SJSA1 (cell line): ENCODE data around the gene ZNF592. TPM values are rescaled to one million over a fixed set of nuclear protein-coding genes. Genes with fewer than 3 reads are reported as not detected.

Experiments
- DNase-seq, 2 experiments: peaks; one replicate each; pipeline ENCODE4 v3.0.0-alpha.2; 2015 to 2020; ENCODE audit warnings: low spot score in 2 of 2, low read depth in 1 of 2
- H3K27ac ChIP-seq: fragments of 250-450 bp; sonication (Bioruptor Pico); 2 replicates; pipeline ENCODE4 v1.5.1; 2020; ENCODE audit warnings: mild to moderate bottlenecking, moderate library complexity
- H3K27me3 ChIP-seq: fragments of 250-450 bp; sonication (Bioruptor Pico); replicated peaks from 2 replicates; pipeline ENCODE4 v1.5.1; 2020; ENCODE audit warnings: mild to moderate bottlenecking, moderate library complexity
- H3K36me3 ChIP-seq: fragments of 250-450 bp; sonication (Bioruptor Pico); 2 replicates; pipeline ENCODE4 v1.5.1; 2020; ENCODE audit warnings: mild to moderate bottlenecking
- H3K4me1 ChIP-seq: fragments of 250-450 bp; sonication (Bioruptor Pico); replicated peaks from 2 replicates; pipeline ENCODE4 v1.6.1; 2021; ENCODE audit warnings: mild to moderate bottlenecking
- H3K4me3 ChIP-seq: fragments of 250-450 bp; sonication (Bioruptor Pico); 2 replicates; pipeline ENCODE4 v1.5.1; 2020; ENCODE audit warnings: mild to moderate bottlenecking
- H3K9me3 ChIP-seq: fragments of 250-450 bp; sonication (Bioruptor Pico); replicated peaks from 2 replicates; pipeline ENCODE4 v1.5.1; 2020; ENCODE audit warnings: mild to moderate bottlenecking
- total RNA-seq: library from RNA; depleted of rRNA; stranded (reverse); fragments of >200 nt; shearing (Covaris generic); gene quantifications from 2 replicates; pipeline ENCODE4 v1.2.3, GENCODE V29; 2014; rRNA removed

Gene ZNF592
- total RNA-seq = 7.9 and 10.4 TPM in 2 replicates

GRCh38 chr15:84748274-84749110, at the start of gene ZNF592:
TSS of gene ZNF592 (plus strand) at chr15:84748592. CDS start at chr15:84782676, 34,084 bp downstream.
- Histone ChIP-seq H3K9me3 (no peaks in the 10 kb centered on the region), H3K27me3 (no peaks in the 10 kb centered on the region), H3K4me3 (peak within 1 kb of the TSS; percentile 95), H3K36me3 (peaks cover 8% of the 10 kb centered on the region), H3K27ac (peak within 1 kb of the TSS; percentile 80), H3K4me1 (peaks cover 22% of the 10 kb centered on the region)
- DNase-seq = peak in 1 of 2 experiments; percentile 81

GRCh38 chr15:84699538-84700191, 48.7 kb upstream of the ZNF592 start:
- Histone ChIP-seq H3K4me3 (no peak overlapping the region), H3K4me1 (no peaks in the 10 kb centered on the region), H3K36me3 (peaks cover 16% of the 10 kb centered on the region; the same call in 1 of the 2 replicates), H3K27me3 (no peaks in the 10 kb centered on the region), H3K27ac (no peak overlapping the region), H3K9me3 (no peaks in the 10 kb centered on the region)
- DNase-seq = no peak

- Histone ChIP-seq H3K27ac (no peak overlapping the region), H3K4me1 (no peaks in the 10 kb centered on the region), H3K36me3 (peaks cover 25% of the 10 kb centered on the region), H3K4me3 (no peak overlapping the region), H3K9me3 (no peaks in the 10 kb centered on the region), H3K27me3 (no peaks in the 10 kb centered on the region)
- no peak for DNase-seq
Observed at GRCh38 chr15:84702961-84703482, 45.4 kb upstream of the ZNF592 start.

DNA sequence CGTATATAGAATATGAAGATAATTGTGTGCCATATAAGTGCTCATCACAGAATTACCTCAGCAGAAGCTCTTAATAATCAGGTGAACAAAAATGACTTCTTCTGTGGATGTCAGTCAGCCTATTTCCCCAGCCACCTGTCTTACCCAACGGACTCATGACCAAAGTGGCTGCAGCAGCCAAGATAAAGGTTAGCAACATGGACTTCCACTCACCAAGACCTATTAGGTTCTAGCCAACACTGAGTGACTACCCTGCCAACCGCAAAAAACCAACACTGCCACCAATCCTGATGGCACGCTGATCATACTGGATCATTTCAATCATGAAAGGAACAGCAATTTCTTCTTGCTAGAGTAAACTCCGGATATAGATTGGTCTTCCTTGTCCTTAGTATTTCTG, 44.6 kb upstream of the ZNF592 start:
- H3K36me3 ChIP-seq = peaks cover 30% of the 10 kb centered on the region

DNA sequence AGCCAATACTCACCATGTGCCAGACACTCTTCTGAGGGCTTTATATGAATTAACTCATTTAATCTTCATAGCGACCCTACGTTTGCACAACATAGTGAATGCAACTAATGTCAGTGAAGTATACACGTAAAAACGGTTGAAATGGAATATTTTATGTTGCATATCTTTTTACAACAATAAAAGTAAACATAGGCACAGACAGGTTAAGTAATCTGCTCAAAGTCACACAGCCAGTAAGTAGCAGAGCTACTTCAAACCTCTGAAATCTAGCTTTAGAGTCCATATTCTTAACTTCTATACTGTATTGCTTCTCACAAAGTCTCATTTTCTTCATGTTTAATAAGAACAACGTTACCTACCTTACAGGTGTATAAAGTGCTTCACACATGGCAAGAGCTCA, 34.0 kb upstream of the ZNF592 start:
- DNase-seq = no peak
- Histone ChIP-seq H3K9me3 (no peaks in the 10 kb centered on the region), H3K36me3 (peaks cover 22% of the 10 kb centered on the region), H3K27ac (no peak overlapping the region), H3K4me1 (peaks cover 6% of the 10 kb centered on the region; the same call in 1 of the 2 replicates), H3K4me3 (peak overlapping the region; percentile 83), H3K27me3 (no peaks in the 10 kb centered on the region)

More for the DNA sequence above, 44.6 kb upstream of the ZNF592 start:
- Histone ChIP-seq H3K4me3 (no peak overlapping the region), H3K9me3 (no peaks in the 10 kb centered on the region), H3K4me1 (no peaks in the 10 kb centered on the region), H3K27ac (no peak overlapping the region), H3K27me3 (no peaks in the 10 kb centered on the region)
- DNase-seq = no peak

- Histone ChIP-seq H3K4me3 (peak overlapping the region; percentile 83), H3K27me3 (no peaks in the 10 kb centered on the region), H3K9me3 (no peaks in the 10 kb centered on the region), H3K36me3 (peaks cover 18% of the 10 kb centered on the region), H3K4me1 (peaks cover 6% of the 10 kb centered on the region; the same call in 1 of the 2 replicates), H3K27ac (no peak overlapping the region)
- DNase-seq = no peak
Observed at GRCh38 chr15:84714821-84715220, 33.6 kb upstream of the ZNF592 start.

DNA sequence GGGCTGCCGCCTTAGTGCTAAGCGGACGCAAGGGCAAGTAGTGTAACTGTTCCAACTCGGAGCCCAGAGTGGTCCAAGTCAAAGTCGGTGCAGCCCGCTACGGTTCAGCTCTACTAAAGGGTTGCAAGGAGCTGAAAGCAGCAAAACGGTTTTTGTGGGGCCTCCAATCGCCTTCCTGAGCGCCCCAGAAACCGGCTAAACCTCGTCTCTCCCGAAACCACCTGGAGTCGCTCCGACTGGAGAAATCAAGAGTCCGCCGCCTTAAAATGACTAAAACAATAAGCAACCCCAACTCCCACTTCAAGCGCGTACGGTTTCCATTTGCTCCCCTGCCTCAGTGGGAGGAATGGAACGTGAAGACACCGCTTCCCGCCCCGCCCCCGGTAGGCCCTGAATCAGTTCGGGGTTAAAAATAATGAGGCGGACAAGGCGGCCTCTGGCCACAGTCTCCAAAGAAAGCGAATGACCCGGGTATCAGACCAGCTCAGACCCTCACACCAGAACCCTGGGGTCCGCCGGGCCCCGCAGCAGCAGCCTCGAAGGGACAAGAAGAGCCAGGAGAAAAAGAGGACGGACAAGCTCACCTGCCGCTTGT, 32.9 kb upstream of the ZNF592 start:
- Histone ChIP-seq H3K4me1 (peaks cover 6% of the 10 kb centered on the region; the same call in 1 of the 2 replicates), H3K36me3 (peaks cover 13% of the 10 kb centered on the region), H3K9me3 (no peaks in the 10 kb centered on the region), H3K27ac (peak overlapping the region; percentile 44; the same call in 1 of the 2 replicates), H3K4me3 (peak overlapping the region; percentile 83), H3K27me3 (no peaks in the 10 kb centered on the region)
- peak in 1 of 2 experiments; percentile 49 for DNase-seq

DNA sequence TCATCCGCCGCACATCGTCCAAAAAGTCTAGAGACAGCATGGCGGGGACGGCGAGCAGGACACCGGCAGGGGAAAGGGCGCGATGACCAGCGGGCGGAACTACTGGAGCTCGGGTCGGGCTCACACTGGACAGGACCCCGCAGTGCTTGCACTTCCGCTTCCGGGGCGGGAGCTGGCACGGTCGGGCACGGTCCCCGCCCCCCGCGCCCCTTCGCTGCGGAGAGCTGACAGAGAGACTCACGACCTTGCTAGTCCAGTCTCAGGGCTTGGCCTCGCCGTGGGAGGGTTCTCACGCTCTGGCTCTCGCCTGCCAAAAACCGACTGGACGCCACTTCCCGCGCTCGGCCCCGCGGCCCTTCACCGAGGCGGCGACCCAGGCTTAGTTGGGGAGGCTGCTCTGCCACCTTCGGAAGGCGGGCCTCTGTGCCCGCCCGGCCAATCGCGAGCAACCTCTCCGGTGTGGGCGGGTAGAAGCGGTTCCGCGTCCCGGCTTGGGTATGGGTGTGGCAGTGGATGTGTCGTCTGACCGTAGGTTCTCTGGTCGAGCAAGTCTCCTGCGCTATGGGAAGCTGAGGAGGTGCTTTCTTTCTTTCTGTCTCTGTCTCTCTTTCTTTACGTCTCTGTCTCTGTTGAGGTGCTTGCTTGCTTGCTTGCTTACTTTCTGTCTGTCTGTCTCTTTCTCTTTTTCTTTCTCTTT, 32.2 kb upstream of the ZNF592 start, which contains the start of gene SEC11A:
Gene SEC11A, minus strand, starts transcription at position 104 of the 697 bp plus-strand sequence. Its CDS starts 64 bp downstream, at position 40.
- Histone ChIP-seq H3K27ac (peak within 1 kb of the TSS; percentile 44), H3K4me1 (peaks cover 6% of the 10 kb centered on the region; the same call in 1 of the 2 replicates), H3K4me3 (peak within 1 kb of the TSS; percentile 83), H3K36me3 (peaks cover 8% of the 10 kb centered on the region), H3K9me3 (no peaks in the 10 kb centered on the region), H3K27me3 (no peaks in the 10 kb centered on the region)
- peak; percentile 95 to 99 for DNase-seq

DNA sequence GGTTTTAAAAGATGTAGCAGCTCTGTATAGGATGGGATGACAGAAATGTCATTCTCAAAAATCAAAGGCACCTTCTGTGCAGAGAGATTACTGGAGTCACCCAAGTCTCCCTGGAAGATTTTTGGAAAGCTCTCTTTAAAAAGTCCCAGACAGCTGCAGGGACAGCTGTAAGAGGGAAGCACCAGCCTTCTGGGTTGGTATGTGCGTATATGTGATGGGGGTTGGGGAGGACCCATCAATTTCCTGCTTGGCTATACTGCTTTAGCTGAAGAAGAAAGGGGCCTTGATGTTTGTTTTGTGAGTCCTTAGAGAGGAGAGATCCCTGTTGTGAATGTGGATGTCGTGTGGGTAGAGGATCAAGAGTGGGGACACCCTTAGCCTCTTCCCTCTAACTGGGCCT, 27.0 kb upstream of the ZNF592 start:
- no peak overlapping the region for H3K4me3 ChIP-seq
- no peak for DNase-seq
- no peaks in the 10 kb centered on the region for H3K36me3 ChIP-seq
- H3K4me1 ChIP-seq = peaks cover 9% of the 10 kb centered on the region; the same call in 1 of the 2 replicates
- no peak overlapping the region for H3K27ac ChIP-seq
- H3K9me3 ChIP-seq = no peaks in the 10 kb centered on the region
- no peaks in the 10 kb centered on the region for H3K27me3 ChIP-seq

DNA sequence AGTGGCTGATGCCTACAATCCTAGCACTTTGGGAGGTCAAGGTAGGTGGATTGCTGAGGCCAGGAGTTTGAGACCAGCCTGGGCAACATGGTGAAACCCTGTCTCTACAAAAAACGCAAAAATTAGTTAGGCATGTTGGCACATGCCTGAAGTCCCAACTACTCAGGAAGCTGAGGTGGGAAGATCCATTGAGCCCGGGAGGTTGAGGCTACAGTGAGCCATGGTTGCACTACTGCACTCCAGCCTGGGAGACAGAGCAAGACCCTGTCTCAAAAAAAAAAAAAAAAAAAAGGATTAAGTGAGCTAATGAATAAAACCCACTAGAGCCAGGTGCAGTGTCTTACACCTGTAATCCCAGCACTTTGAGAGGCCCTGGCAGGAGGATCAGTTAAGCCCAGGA, 25.8 kb upstream of the ZNF592 start:
- DNase-seq = no peak
- Histone ChIP-seq H3K9me3 (no peaks in the 10 kb centered on the region), H3K27me3 (no peaks in the 10 kb centered on the region), H3K4me1 (peaks cover 9% of the 10 kb centered on the region; the same call in 1 of the 2 replicates), H3K27ac (no peak overlapping the region), H3K4me3 (no peak overlapping the region), H3K36me3 (no peaks in the 10 kb centered on the region)

- no peak overlapping the region for H3K27ac ChIP-seq
- H3K4me1 ChIP-seq = peaks cover 9% of the 10 kb centered on the region; the same call in 1 of the 2 replicates
- H3K36me3 ChIP-seq = no peaks in the 10 kb centered on the region
- no peak overlapping the region for H3K4me3 ChIP-seq
- no peaks in the 10 kb centered on the region for H3K9me3 ChIP-seq
- DNase-seq = peak in 1 of 2 experiments; percentile 10
- H3K27me3 ChIP-seq = no peaks in the 10 kb centered on the region
Observed at GRCh38 chr15:84725001-84725491, 23.3 kb upstream of the ZNF592 start.

GRCh38 chr15:84727429-84727828, 21.0 kb upstream of the ZNF592 start:
- Histone ChIP-seq H3K27me3 (no peaks in the 10 kb centered on the region), H3K4me3 (no peak overlapping the region), H3K4me1 (peaks cover 9% of the 10 kb centered on the region; the same call in 1 of the 2 replicates), H3K27ac (no peak overlapping the region), H3K9me3 (no peaks in the 10 kb centered on the region), H3K36me3 (no peaks in the 10 kb centered on the region)
- DNase-seq = no peak

- no peak overlapping the region for H3K27ac ChIP-seq
Observed at GRCh38 chr15:84731774-84732173, 16.6 kb upstream of the ZNF592 start.

More at GRCh38 chr15:84731774-84732173, 16.6 kb upstream of the ZNF592 start:
- no peak for DNase-seq
- Histone ChIP-seq H3K36me3 (no peaks in the 10 kb centered on the region), H3K4me3 (no peak overlapping the region), H3K27me3 (no peaks in the 10 kb centered on the region), H3K4me1 (peaks cover 20% of the 10 kb centered on the region), H3K9me3 (no peaks in the 10 kb centered on the region)
